CD4-positive, alpha-beta T cell treated with Interleukin-17A for 1 hour (primary cell): ENCODE data around the gene MGAT4A.

Experiments used
- DNase-seq: peaks from one replicate; pipeline ENCODE4 v3.0.0-alpha.2; 2020

Gene MGAT4A

GRCh38 chr2:98649992-98650375 lies 80.9 kb downstream of the MGAT4A start:
- DNase-seq = no peak

DNA sequence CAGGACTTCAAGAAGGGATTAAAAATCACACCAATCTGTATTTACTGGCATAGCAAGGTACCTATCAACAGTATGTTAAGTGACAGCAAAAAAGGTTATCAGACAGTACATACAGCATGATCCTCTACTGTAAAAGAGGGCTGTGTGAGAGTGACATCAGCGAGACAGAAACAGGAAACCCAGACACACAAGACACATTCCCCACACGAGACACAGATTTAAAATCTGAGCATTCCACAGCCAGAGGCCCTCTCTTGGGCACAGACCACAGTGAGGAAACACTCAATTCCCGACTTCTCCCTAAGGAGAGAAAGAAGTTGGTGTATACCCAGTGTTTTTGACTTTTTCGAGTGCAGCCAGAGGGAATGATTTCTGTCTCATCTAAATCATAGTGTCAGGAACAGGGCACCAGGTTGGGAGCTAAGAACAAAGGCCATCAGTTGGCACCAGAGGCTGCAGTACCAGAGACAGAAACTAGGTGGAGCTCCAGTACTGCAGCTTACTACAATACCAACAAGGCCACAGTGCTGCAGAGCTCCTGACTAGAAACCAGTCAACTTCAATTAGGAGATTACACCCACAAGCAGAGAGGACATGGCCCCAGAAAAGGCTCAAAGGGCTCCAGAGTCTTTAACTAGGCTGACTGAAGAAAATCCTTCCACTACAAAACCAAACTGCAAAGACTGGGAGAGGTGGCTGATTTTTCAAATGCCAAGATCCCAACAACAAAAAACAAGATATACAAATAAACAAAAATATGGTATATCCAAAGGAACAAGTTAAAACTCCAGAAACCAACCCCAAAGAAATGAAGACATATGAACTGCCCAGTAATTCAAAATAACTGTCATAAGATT lies 81.6 kb downstream of the MGAT4A start:
- DNase-seq = peak; percentile 90

DNA sequence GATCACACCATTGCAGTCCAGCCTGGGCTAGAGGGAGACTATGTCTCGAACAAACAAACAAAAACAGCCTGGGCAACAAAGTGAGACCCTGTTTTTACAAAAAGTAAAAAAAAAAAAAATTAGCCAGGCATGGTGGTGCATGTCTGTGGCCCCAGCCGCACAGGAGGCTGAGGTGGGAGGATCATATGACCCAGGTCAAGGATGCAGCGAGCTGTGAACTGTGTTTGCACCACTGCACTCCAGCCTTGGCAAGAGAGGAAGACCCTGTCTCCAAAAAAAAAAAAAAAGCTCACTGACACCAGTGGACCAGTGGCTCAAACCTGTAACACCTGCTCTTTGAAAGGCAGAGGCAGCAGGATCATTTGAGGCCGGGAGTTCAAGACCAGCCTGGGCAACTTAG lies 82.5 kb downstream of the MGAT4A start:
- DNase-seq = no peak

DNA sequence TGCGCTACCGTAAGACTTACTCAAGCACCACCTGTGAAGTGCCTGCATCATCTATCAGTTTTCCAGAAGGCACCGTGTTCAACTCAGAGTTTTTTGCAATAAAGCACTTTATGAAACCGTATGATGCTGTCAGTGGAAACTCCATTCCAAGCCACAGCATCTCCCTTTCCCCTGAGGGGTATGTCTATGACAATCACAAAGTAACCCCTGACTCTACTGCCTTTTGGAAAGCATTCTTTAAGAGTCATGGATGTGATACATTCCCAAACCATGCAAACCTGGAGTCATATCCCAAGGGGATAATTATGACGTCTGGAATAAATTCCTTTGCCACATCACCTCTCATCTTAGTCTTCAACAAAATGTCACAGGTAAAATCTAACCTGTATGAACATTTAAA lies 83.3 kb downstream of the MGAT4A start:
- no peak for DNase-seq

GRCh38 chr2:98643496-98644100 lies 87.3 kb downstream of the MGAT4A start:
- no peak for DNase-seq

DNA sequence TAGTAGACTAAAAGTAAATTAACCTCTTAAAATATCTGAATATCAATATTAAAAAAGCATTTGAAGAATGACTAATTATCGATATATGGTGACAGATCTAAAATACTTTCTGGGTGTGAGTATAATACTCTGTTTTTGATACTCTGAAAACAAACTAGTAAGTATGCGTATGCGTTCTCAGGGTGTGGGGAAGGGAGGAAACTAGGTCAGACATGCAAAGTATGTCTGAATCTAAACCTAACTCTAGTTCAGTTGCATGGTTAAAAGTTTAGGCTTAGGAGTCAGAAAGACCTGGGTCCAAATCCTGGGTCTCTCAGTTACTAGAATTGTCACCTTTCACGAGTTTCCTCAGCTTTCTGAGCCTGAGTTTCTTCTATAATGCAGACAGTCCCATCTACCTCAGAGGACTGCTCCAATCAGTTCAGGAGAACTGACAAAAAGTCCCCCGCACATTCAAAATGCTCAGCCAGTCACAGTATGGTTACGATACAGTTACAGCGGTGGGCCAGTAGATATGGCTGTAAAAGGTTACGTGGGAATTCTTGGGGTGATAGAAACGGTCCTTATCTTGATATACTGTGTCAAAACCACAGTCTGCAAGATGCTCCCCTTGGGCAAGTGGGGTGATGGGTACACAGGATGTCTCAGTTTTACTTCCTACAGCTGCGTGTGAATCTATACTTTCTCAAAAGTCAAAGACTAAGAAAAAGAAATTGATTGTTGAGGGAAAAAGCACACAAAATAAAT lies 93.4 kb downstream of the MGAT4A start:
- DNase-seq = peak; percentile 81

- peak; percentile 62 for DNase-seq
These were observed 96.4 kb downstream of the MGAT4A start for GRCh38 chr2:98634406-98635092.

GRCh38 chr2:98632351-98632750 lies 98.6 kb downstream of the MGAT4A start:
- no peak for DNase-seq

GRCh38 chr2:98623657-98624056 lies 107.3 kb downstream of the MGAT4A start:
- DNase-seq = no peak

GRCh38 chr2:98617149-98617548 lies 113.8 kb downstream of the MGAT4A start:
- DNase-seq = no peak

- DNase-seq = no peak
These were observed 115.5 kb downstream of the MGAT4A start for GRCh38 chr2:98615481-98615880.

DNA sequence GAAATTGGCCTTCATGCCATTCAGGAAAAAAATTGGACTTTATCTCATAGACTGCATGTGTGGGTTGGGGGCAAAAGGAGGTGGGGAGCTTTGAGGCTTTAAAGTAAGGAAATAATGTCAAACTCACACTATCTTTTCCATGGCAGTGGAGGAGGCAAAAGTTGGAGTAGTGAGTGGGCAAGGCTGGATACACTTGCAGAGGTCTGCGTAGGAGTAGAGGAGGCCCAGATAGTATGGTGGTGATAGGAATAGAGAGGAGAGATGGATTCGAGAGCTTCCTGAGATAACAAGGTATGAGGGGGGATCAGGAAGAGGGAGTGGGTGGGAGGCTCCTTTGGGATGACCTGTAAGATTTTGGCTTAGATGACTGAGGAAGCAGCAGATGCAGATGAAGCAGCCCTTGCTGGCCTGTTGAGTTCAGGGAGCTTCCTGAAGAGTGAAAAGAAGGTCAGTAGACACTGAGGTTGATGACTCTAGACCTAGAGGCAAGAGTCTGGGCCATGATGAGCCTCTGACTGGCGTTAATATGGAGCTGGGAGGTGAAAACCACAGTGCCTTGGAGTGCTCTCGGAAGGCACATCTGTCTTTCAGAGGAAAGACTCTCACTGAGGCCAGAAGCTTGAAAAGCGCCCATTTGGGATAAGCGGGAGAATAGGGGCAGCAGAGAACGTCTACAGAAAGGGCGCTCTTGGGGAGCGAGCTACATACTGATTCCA lies 116.8 kb downstream of the MGAT4A start:
- DNase-seq = no peak

- peak; percentile 14 for DNase-seq
These were observed 121.8 kb downstream of the MGAT4A start for GRCh38 chr2:98608962-98609604.

DNA sequence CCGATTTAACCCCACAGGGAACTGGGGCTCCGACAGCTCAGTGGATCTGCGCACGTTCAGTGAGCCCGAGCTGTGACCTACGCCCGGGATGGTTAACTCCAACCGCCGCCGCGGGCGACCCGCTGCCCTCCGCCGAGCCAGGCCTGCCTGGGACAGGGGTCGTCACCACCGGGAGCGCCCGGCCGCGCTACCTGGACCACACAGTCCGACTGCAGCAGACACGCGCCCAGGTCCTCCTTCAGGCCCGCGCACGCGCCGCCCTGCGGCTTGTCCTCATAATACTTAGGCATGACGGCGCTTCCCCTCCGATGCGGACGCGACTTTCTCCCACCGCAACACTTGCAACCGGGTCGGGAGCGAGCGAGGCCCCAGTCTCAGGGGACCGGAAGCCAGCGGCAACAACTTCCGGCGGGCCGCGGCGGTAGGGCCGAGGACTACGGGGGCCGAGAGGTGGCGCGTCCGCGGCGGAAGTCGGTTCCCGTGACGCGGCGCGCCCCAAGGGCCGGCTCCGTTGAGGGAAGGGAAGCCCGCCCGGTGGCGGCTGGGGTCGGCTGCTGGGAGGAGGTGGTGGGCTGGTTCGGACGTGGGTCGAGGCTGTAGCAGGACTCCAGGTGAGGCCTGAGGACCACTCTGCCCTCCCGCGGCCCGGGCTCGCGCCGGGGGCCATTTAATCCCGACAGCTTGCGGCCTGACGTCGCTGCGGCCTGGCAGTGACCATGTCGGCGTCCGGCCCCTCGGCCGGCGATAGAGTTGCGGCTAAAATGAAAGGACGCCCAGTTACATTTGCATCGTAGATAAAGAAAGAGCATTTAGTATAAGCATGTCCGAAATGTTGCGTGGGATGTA lies 122.6 kb downstream of the MGAT4A start, which contains the start of the genes COA5 and UNC50:
COA5 (minus strand) TSS at position 397 of the 846 bp plus-strand sequence; CDS start at position 290, 107 bp downstream.
UNC50 (plus strand) TSS at position 474 of the 846 bp plus-strand sequence. CDS start 1,171 bp downstream, outside the sequence.
- peak; percentile 93 for DNase-seq

DNA sequence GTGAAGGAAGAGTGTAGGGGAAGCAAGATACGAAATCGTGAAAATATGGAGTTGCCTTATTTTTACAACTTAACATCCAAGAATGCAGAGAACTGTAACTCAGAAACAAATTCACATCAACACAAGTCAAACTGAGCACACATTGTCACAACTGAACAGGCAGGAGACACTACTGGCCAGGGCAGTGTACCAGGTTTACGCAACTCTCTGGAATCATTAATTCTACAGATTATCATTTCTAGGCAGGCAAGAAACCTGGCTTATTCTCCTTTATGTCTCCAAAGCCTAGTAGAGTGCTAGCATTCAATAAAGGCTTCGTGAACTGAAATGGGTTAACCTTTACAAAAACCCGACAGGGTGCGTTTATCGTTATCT lies 123.2 kb downstream of the MGAT4A start:
- DNase-seq = no peak

GRCh38 chr2:98607104-98607503 lies 123.8 kb downstream of the MGAT4A start:
- no peak for DNase-seq

DNA sequence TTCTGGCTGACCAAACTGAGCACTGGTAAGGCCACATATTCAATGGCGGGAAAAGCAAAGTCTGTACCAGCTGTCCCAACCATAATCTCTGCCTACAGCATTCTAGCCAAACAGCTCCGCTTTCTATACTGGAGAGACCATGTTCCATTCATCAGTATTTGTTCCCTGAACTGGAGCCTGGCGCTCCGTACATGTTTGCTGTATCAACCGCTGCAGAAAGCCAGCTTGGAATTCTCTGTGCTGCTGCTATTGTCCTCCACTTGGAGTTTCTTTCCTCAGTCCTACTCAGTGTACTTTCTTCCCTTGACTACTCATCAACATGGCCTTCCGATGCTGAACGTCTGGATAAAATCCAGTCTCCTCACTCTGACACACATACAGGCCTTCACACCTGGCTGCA lies 124.5 kb downstream of the MGAT4A start:
- no peak for DNase-seq

GRCh38 chr2:98605076-98605475 lies 125.9 kb downstream of the MGAT4A start:
- DNase-seq = no peak

GRCh38 chr2:98604547-98604946 lies 126.4 kb downstream of the MGAT4A start:
- no peak for DNase-seq

GRCh38 chr2:98601532-98602132 lies 129.3 kb downstream of the MGAT4A start:
- DNase-seq = peak; percentile 22
